Subcutaneous adipose tissue (tissue), 4 donors: Measurements from ENCODE around the gene CFAP43. TPM values are rescaled to one million over a fixed set of nuclear protein-coding genes. Genes with fewer than 3 reads are reported as not detected.

Experiments used
- CTCF ChIP-seq: fragments of 450-650 bp; IDR thresholded peaks from one replicate; pipeline ENCODE4 v1.5.1; 2016; ENCODE audit warnings: low read depth, mild to moderate bottlenecking, control low read depth, antibody characterized with exemption, moderate library complexity
- total RNA-seq, 4 donors: library from RNA; depleted of rRNA; stranded (reverse); fragments of >200 nt; gene quantifications; one replicate each; pipeline ENCODE4 v1.1.0, GENCODE V29; 2016

The CFAP43 gene
- total RNA-seq, 4 donors from 2014 or later = 0.19 TPM; not detected in 3

GRCh38 chr10:104120903-104121484 lies 111.2 kb downstream of the CFAP43 start:
- TF ChIP-seq CTCF = no peak

GRCh38 chr10:104120512-104120902 lies 111.7 kb downstream of the CFAP43 start:
- TF ChIP-seq CTCF = no peak

GRCh38 chr10:104119996-104120395 lies 112.2 kb downstream of the CFAP43 start:
- no peak for TF ChIP-seq CTCF

GRCh38 chr10:104117839-104118323 lies 114.3 kb downstream of the CFAP43 start:
- no peak for TF ChIP-seq CTCF

- TF ChIP-seq CTCF = no peak
Measured at GRCh38 chr10:104113376-104113956, 118.7 kb downstream of the CFAP43 start.

GRCh38 chr10:104109908-104110662 lies 122.1 kb downstream of the CFAP43 start:
- no peak for TF ChIP-seq CTCF

- no peak for TF ChIP-seq CTCF
Measured at GRCh38 chr10:104104926-104105325, 127.2 kb downstream of the CFAP43 start.
